Endothelial cell of umbilical vein (primary cell): ENCODE data around the gene PLD2. TPM values are rescaled to one million over a fixed set of nuclear protein-coding genes. Genes with fewer than 3 reads are reported as not detected.

Experiments
- BruUV-seq: library from RNA; stranded (reverse); fragments of 400-500 nt; replicated peaks from 2 replicates; lab custom pipeline; 2021; lab: Mats Ljungman, UMichigan
- CTCF ChIA-PET: fragments of 300-600, 350-600 bp; sonication (Branson Sonifier 250); formaldehyde crosslinking; loops from one replicate; lab custom pipeline; 2021; ENCODE audit warnings: antibody characterized with exemption, inconsistent platforms; lab: Charles Lee
- POLR2A ChIA-PET: fragments of 300-600, 350-600 bp; sonication (Branson Sonifier 250); formaldehyde crosslinking; loops from one replicate; lab custom pipeline; 2021; ENCODE audit warnings: antibody characterized with exemption, inconsistent platforms; lab: Charles Lee
- DNase-seq: peaks from one replicate; pipeline ENCODE4 v3.0.0-alpha.2; 2011; ENCODE audit warnings: low read depth, low spot score
- FAIRE-seq: peaks from 2 replicates; lab custom pipeline; 2011; peaks lifted over from hg19 to GRCh38; lab: Jason Lieb, UNC
- H2AFZ ChIP-seq: 2 replicates; pipeline ENCODE4 v1.6.0; 2012; ENCODE audit warnings: low read depth, low read length, control low read depth, inconsistent platforms
- H3K27ac ChIP-seq: 2 replicates; pipeline ENCODE4 v1.5.1; 2011; ENCODE audit warnings: low read depth, mild to moderate bottlenecking, control low read depth, low read length, moderate library complexity; ENCODE audit not compliant: insufficient read depth
- H3K27me3 ChIP-seq, 2 experiments: 2 replicates each; pipeline versions ENCODE4 v1.6.0 to v1.6.1; 2011; ENCODE audit warnings: low read length in 2 of 2, mixed read lengths in 1 of 2; ENCODE audit not compliant: control insufficient read depth in 2 of 2, insufficient read depth in 2 of 2
- H3K36me3 ChIP-seq, 2 experiments: 2 replicates in 1 of 2; 3 replicates in 1 of 2; pipeline ENCODE4 v1.5.1; 2011; ENCODE audit warnings: low read length in 2 of 2, mild to moderate bottlenecking in 1 of 2, moderate library complexity in 1 of 2; ENCODE audit not compliant: control insufficient read depth in 2 of 2, insufficient read depth in 2 of 2; ENCODE audit errors: extremely low read depth in 1 of 2
- H3K4me1 ChIP-seq: 3 replicates; pipeline ENCODE4 v1.5.1; 2011; ENCODE audit warnings: mild to moderate bottlenecking, low read length; ENCODE audit not compliant: control insufficient read depth, insufficient read depth; ENCODE audit errors: extremely low read depth
- H3K4me2 ChIP-seq: 2 replicates; pipeline ENCODE4 v1.6.1; 2011; ENCODE audit warnings: low read length, control low read depth, mixed read lengths; ENCODE audit not compliant: insufficient read depth
- H3K4me3 ChIP-seq, 3 experiments: fragments of 200-600 bp in 1 of 3; sonication (generic), shearing (Covaris generic) in 1 of 3; replicated peaks in 1 of 3; 2 replicates each; pipeline ENCODE4 v1.5.1; 2011 to 2016; ENCODE audit warnings: control low read depth in 3 of 3, low read length in 3 of 3, mild to moderate bottlenecking in 2 of 3, inconsistent platforms in 1 of 3, low read depth in 1 of 3, moderate library complexity in 1 of 3; ENCODE audit not compliant: insufficient read depth in 1 of 3
- H3K79me2 ChIP-seq: 2 replicates; pipeline ENCODE4 v1.6.0; 2012; ENCODE audit warnings: low read length, inconsistent platforms; ENCODE audit not compliant: control insufficient read depth, insufficient read depth
- H3K9ac ChIP-seq: replicated peaks from 2 replicates; pipeline ENCODE3; 2011; ENCODE audit warnings: low read length, control low read depth; ENCODE audit not compliant: insufficient read depth; ENCODE audit errors: extremely low read depth
- H3K9me1 ChIP-seq: replicated peaks from 3 replicates; pipeline ENCODE4 v1.6.0; 2011; ENCODE audit warnings: mild to moderate bottlenecking, low read length; ENCODE audit not compliant: control insufficient read depth, insufficient read depth; ENCODE audit errors: extremely low read depth
- H3K9me3 ChIP-seq: replicated peaks from 2 replicates; pipeline ENCODE4 v1.5.1; 2012; ENCODE audit warnings: low read length, inconsistent platforms; ENCODE audit not compliant: control insufficient read depth, insufficient read depth
- H4K20me1 ChIP-seq: replicated peaks from 2 replicates; pipeline ENCODE3; 2011; ENCODE audit warnings: mild to moderate bottlenecking, low read length; ENCODE audit not compliant: control insufficient read depth, insufficient read depth; ENCODE audit errors: extremely low read depth
- EZH2 ChIP-seq: IDR thresholded peaks from 2 replicates; pipeline ENCODE4 v1.6.1; 2012; ENCODE audit warnings: borderline replicate concordance, low read depth, mild to moderate bottlenecking, moderate library complexity, low read length, inconsistent platforms; ENCODE audit not compliant: severe bottlenecking
- FOS ChIP-seq: IDR thresholded peaks from 2 replicates; pipeline ENCODE4 v1.6.1; 2011; ENCODE audit warnings: mild to moderate bottlenecking, low read length, moderate library complexity, borderline replicate concordance; ENCODE audit not compliant: insufficient read depth
- GATA2 ChIP-seq: IDR thresholded peaks from 2 replicates; pipeline ENCODE4 v1.7.0; 2011; ENCODE audit warnings: low read depth, mild to moderate bottlenecking, moderate library complexity, mixed read lengths, low read length; ENCODE audit not compliant: insufficient read length, insufficient read depth
- JUN ChIP-seq: IDR thresholded peaks from 2 replicates; pipeline ENCODE4 v1.6.1; 2011; ENCODE audit warnings: borderline replicate concordance, low read depth; ENCODE audit not compliant: insufficient read length, insufficient read depth
- MYC ChIP-seq: IDR thresholded peaks from one replicate; pipeline ENCODE4 v1.6.1; 2011; ENCODE audit warnings: mild to moderate bottlenecking, low read depth, low read length
- POLR2A ChIP-seq: IDR thresholded peaks from 2 replicates; pipeline ENCODE4 v1.6.1; 2012; ENCODE audit warnings: low read depth, mild to moderate bottlenecking, control low read depth, low read length
- POLR2AphosphoS5 ChIP-seq: IDR thresholded peaks from 2 replicates; pipeline ENCODE4 v1.6.1; 2012; ENCODE audit warnings: low read depth, mild to moderate bottlenecking, control low read depth, low read length, moderate library complexity; ENCODE audit not compliant: insufficient read depth
- dilution Hi-C: fragments of 300-500 bp; cut with MboI; formaldehyde crosslinking; loops from one replicate; pipeline ENCODE4 v1.15.0; 2019; ENCODE audit warnings: low sequenced_read_pairs; ENCODE audit not compliant: extremely low pct_ligation_motif_present
- intact Hi-C: fragments of 100-400 bp; cut with micrococcal nuclease; formaldehyde crosslinking; loops from one replicate; pipeline ENCODE4 v1.10.0; 2022
- polyA plus RNA-seq, 4 experiments: library from polyadenylated mRNA; depleted of rRNA in 3 of 4; stranded (reverse) in 3 of 4; unstranded in 1 of 4; fragments of >200 nt; gene quantifications; 2 replicates each; pipeline versions ENCODE4 v1.2.1 to v1.2.3, GENCODE V29; 2011 to 2012; ENCODE audit warnings: missing spikeins in 1 of 4
- total RNA-seq: library from RNA; stranded (reverse); gene quantifications from 2 replicates; pipeline ENCODE4 v1.2.3, GENCODE V29; 2021
- TF ChIP-seq, protein P1 (sequence below): IDR thresholded peaks from 2 replicates; pipeline ENCODE4 v1.6.1; 2011; ENCODE audit not compliant: insufficient read depth, insufficient read length
- TF ChIP-seq, protein P2 (sequence below), 2 donors: IDR thresholded peaks; 1 replicate in 1 of 2; 2 replicates in 1 of 2; pipeline ENCODE4 v1.5.1; 2011; ENCODE audit warnings: low read length in 2 of 2, mild to moderate bottlenecking in 2 of 2, moderate library complexity in 2 of 2, control low read depth in 1 of 2, inconsistent platforms in 1 of 2, low read depth in 1 of 2; ENCODE audit not compliant: insufficient read depth in 1 of 2; ENCODE audit errors: extremely low read depth in 1 of 2

The PLD2 gene
- total and polyA plus RNA-seq, 2 donors (not counting 3 experiments of a cell fraction or from before 2014, with no cell fraction given) = 52.3 to 54.7 TPM

DNA sequence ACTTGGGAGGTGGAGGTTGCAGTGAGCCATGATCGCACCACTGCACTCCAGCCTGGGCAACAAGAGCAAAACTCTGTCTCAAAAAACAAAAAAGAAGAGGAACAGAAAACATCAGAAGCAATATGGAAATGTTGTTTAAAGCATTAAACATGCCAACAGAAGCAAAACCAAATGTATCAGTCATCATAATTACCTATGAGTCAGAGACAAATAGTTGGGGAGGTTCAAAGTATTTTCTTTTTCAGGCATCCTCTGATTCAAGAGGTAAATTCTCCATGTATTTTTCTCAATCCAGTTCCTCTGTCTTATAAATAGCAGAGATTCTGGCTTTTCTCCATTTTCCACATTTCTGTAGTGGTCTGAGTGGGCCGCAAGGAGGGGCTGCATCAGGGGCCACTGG, 37.3 kb upstream of the PLD2 start:
- Histone ChIP-seq H3K9ac (no peak overlapping the region), H3K36me3 (no peaks in the 10 kb centered on the region), H2AFZ (no peak overlapping the region), H3K79me2 (no peaks in the 10 kb centered on the region), H3K4me3 (no peak overlapping the region), H3K9me1 (no peaks in the 10 kb centered on the region), H3K27ac (no peak overlapping the region), H3K4me1 (no peaks in the 10 kb centered on the region), H3K4me2 (no peak overlapping the region), H3K9me3 (no peaks in the 10 kb centered on the region), H3K27me3 (peaks cover 4 to 6% of the 10 kb centered on the region in 2 experiments), H4K20me1 (no peaks in the 10 kb centered on the region)
- dilution Hi-C loops (no loop called here), intact Hi-C loops (no loop called here)
- DNase-seq (no peak), FAIRE-seq (no peak)
- ChIA-PET CTCF (interaction anchor here (2.7 kb wide), 1 partner anchor 10 kb away, joined by 9 read pairs; no protein-coding TSS in a partner anchor), POLR2A (no interaction called here)
- TF ChIP-seq JUN (no peak), GATA2 (no peak), FOS (no peak), POLR2AphosphoS5 (no peak), MYC (no peak), EZH2 (no peak), POLR2A (no peak)
- TF ChIP-seq, protein P1, sequence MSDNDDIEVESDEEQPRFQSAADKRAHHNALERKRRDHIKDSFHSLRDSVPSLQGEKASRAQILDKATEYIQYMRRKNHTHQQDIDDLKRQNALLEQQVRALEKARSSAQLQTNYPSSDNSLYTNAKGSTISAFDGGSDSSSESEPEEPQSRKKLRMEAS = no peak
- TF ChIP-seq, protein P2, sequence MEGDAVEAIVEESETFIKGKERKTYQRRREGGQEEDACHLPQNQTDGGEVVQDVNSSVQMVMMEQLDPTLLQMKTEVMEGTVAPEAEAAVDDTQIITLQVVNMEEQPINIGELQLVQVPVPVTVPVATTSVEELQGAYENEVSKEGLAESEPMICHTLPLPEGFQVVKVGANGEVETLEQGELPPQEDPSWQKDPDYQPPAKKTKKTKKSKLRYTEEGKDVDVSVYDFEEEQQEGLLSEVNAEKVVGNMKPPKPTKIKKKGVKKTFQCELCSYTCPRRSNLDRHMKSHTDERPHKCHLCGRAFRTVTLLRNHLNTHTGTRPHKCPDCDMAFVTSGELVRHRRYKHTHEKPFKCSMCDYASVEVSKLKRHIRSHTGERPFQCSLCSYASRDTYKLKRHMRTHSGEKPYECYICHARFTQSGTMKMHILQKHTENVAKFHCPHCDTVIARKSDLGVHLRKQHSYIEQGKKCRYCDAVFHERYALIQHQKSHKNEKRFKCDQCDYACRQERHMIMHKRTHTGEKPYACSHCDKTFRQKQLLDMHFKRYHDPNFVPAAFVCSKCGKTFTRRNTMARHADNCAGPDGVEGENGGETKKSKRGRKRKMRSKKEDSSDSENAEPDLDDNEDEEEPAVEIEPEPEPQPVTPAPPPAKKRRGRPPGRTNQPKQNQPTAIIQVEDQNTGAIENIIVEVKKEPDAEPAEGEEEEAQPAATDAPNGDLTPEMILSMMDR (IDR thresholded peaks at IDR 0.05; ENCODE audit: extremely low read depth in 1 of 2, insufficient read depth in 1 of 2, low read depth in 1 of 2, low read length in 2 of 2) = no peak
- BruUV-seq = no TSS peak
